Neural progenitor cell (in vitro differentiated cells): ENCODE results near the gene SHC3.

Experiments used
- CTCF ChIP-seq: fragments of 200-600 bp; sonication (generic); IDR thresholded peaks from 2 replicates; pipeline ENCODE4 v1.5.1; 2017; ENCODE audit warnings: antibody characterized with exemption, mild to moderate bottlenecking
- EZH2 ChIP-seq: fragments of 200-600 bp; sonication (generic); IDR thresholded peaks from 2 replicates; pipeline ENCODE4 v1.6.1; 2017; ENCODE audit warnings: antibody characterized with exemption, mild to moderate bottlenecking, moderate library complexity

GRCh38 chr9:88994469-88995199 is 184.0 kb downstream of the SHC3 start:
- no peak for TF ChIP-seq CTCF
- no peak for TF ChIP-seq EZH2
